ENCODE results near the gene PDE4DIP. TPM values are rescaled to one million over a fixed set of nuclear protein-coding genes. Genes with fewer than 3 reads are reported as not detected.
"Not testable (repeated sequence)": the region's sequence is repeated elsewhere in the genome, so short reads cannot be mapped to it uniquely, and the experiment has no call there.

The PDE4DIP gene
- total RNA-seq, 4 donors from 2014 or later: 61.4 to 102 (median 78.1) TPM

- H3K27me3 ChIP-seq; H3K4me3 ChIP-seq; H3K36me3 ChIP-seq; H3K27ac ChIP-seq; H3K9me3 ChIP-seq; H3K4me1 ChIP-seq; DNase-seq (ENCODE audit: low spot score in 2 of 2): not testable (repeated sequence)
- 71% methylated on average over 2 of the region's 3 CpGs for WGBS
Measured at GRCh38 chr1:148918836-148919447, 74.7 kb downstream of the PDE4DIP start.

GRCh38 chr1:148921047-148921446, 76.8 kb downstream of the PDE4DIP start:
- H3K4me1 ChIP-seq; DNase-seq (ENCODE audit: low spot score in 2 of 2); H3K4me3 ChIP-seq; H3K27me3 ChIP-seq; H3K36me3 ChIP-seq; H3K27ac ChIP-seq; H3K9me3 ChIP-seq: not testable (repeated sequence)
- WGBS: no CpG with 5 or more reads among the region's 1 CpG

- not testable (repeated sequence) for H3K27me3 ChIP-seq; H3K27ac ChIP-seq; DNase-seq (ENCODE audit: low spot score in 2 of 2); H3K4me3 ChIP-seq; H3K4me1 ChIP-seq; H3K36me3 ChIP-seq; H3K9me3 ChIP-seq
- 67% methylated on average over 1 of the region's 3 CpGs for WGBS
Measured at GRCh38 chr1:148923798-148924197, 79.6 kb downstream of the PDE4DIP start.

GRCh38 chr1:148927645-148928044, 83.4 kb downstream of the PDE4DIP start:
- not testable (repeated sequence) for H3K4me3 ChIP-seq; H3K9me3 ChIP-seq; H3K27me3 ChIP-seq; H3K4me1 ChIP-seq; DNase-seq (ENCODE audit: low spot score in 2 of 2); H3K27ac ChIP-seq; H3K36me3 ChIP-seq
- WGBS: no CpG with 5 or more reads among the region's 1 CpG

GRCh38 chr1:148929253-148929652, 85.0 kb downstream of the PDE4DIP start:
- not testable (repeated sequence) for H3K27me3 ChIP-seq; H3K36me3 ChIP-seq; H3K27ac ChIP-seq; H3K9me3 ChIP-seq; H3K4me3 ChIP-seq; DNase-seq (ENCODE audit: low spot score in 2 of 2); H3K4me1 ChIP-seq

GRCh38 chr1:148935381-148936002, 91.3 kb downstream of the PDE4DIP start:
- H3K4me3 ChIP-seq; DNase-seq (ENCODE audit: low spot score in 2 of 2); H3K9me3 ChIP-seq; H3K36me3 ChIP-seq; H3K4me1 ChIP-seq; H3K27me3 ChIP-seq; H3K27ac ChIP-seq: not testable (repeated sequence)
- no CpG with 5 or more reads among the region's 3 CpGs for WGBS

GRCh38 chr1:148942906-148943305, 98.7 kb downstream of the PDE4DIP start:
- DNase-seq (ENCODE audit: low spot score in 2 of 2); H3K27me3 ChIP-seq; H3K9me3 ChIP-seq; H3K27ac ChIP-seq; H3K36me3 ChIP-seq; H3K4me1 ChIP-seq; H3K4me3 ChIP-seq: not testable (repeated sequence)
- WGBS: no CpG with 5 or more reads among the region's 3 CpGs

GRCh38 chr1:148945130-148945529, 100.9 kb downstream of the PDE4DIP start:
- H3K4me1 ChIP-seq; DNase-seq (ENCODE audit: low spot score in 2 of 2); H3K36me3 ChIP-seq; H3K27me3 ChIP-seq; H3K9me3 ChIP-seq; H3K4me3 ChIP-seq; H3K27ac ChIP-seq: not testable (repeated sequence)
- no CpG with 5 or more reads among the region's 1 CpG for WGBS

GRCh38 chr1:148948768-148949167, 104.5 kb downstream of the PDE4DIP start:
- WGBS: 68% methylated on average over 4 of the region's 4 CpGs
- H3K27ac ChIP-seq; DNase-seq (ENCODE audit: low spot score in 2 of 2); H3K4me1 ChIP-seq; H3K4me3 ChIP-seq; H3K9me3 ChIP-seq; H3K36me3 ChIP-seq; H3K27me3 ChIP-seq: not testable (repeated sequence)

GRCh38 chr1:148951336-148952227, 107.4 kb downstream of the PDE4DIP start:
- peak; percentile 80 for DNase-seq (ENCODE audit: low spot score in 2 of 2)
- H3K36me3 ChIP-seq, H3K9me3 ChIP-seq, H3K27me3 ChIP-seq: not testable (repeated sequence)
- peaks cover 13% of the 10 kb centered on the region for H3K4me1 ChIP-seq
- peak overlapping the region; percentile 73 for H3K27ac ChIP-seq
- H3K4me3 ChIP-seq: peak overlapping the region; percentile 55
- 7% methylated on average over 10 of the region's 44 CpGs for WGBS

GRCh38 chr1:148952253-148952937, 108.2 kb downstream of the PDE4DIP start:
- H3K4me3 ChIP-seq: peak overlapping the region; percentile 55
- peak; percentile 80 to 81 for DNase-seq (ENCODE audit: low spot score in 2 of 2)
- WGBS: no CpG with 5 or more reads among the region's 66 CpGs
- peak overlapping the region; percentile 73 for H3K27ac ChIP-seq
- H3K9me3 ChIP-seq, H3K27me3 ChIP-seq, H3K36me3 ChIP-seq: not testable (repeated sequence)
- H3K4me1 ChIP-seq: peaks cover 13% of the 10 kb centered on the region

- peak; percentile 62 to 74 for DNase-seq (ENCODE audit: low spot score in 2 of 2)
- not testable (repeated sequence) for H3K9me3 ChIP-seq, H3K27me3 ChIP-seq, H3K27ac ChIP-seq, H3K36me3 ChIP-seq
- Histone ChIP-seq H3K4me3 (peak overlapping the region; percentile 55), H3K4me1 (peaks cover 13% of the 10 kb centered on the region)
- 13% methylated on average over 11 of the region's 28 CpGs for WGBS
Measured at GRCh38 chr1:148952938-148953616, 108.8 kb downstream of the PDE4DIP start.

GRCh38 chr1:148953730-148954129, 109.5 kb downstream of the PDE4DIP start:
- not testable (repeated sequence) for H3K36me3 ChIP-seq; H3K9me3 ChIP-seq; H3K27ac ChIP-seq; H3K27me3 ChIP-seq; DNase-seq (ENCODE audit: low spot score in 2 of 2)
- Histone ChIP-seq H3K4me3 (peak overlapping the region; percentile 55), H3K4me1 (peaks cover 13% of the 10 kb centered on the region)
- WGBS: 29% methylated on average over 6 of the region's 7 CpGs
